Neuron (in vitro differentiated cells): Measurements from ENCODE around the gene COIL.

Source experiments
- H2AFZ ChIP-seq: one replicate; pipeline ENCODE4 v1.6.1; 2013; ENCODE audit warnings: low read depth, mild to moderate bottlenecking, inconsistent platforms, low read length, moderate library complexity
- H3K27me3 ChIP-seq: one replicate; pipeline ENCODE4 v1.6.1; 2013; ENCODE audit warnings: low read length; ENCODE audit not compliant: insufficient read depth
- H3K36me3 ChIP-seq: one replicate; pipeline ENCODE4 v1.6.1; 2013; ENCODE audit warnings: low read length; ENCODE audit not compliant: insufficient read depth
- H3K4me1 ChIP-seq: one replicate; pipeline ENCODE4 v1.6.1; 2013; ENCODE audit warnings: low read length; ENCODE audit not compliant: insufficient read depth
- H3K4me3 ChIP-seq: 2 replicates; pipeline ENCODE4 v1.5.1; 2013; ENCODE audit warnings: mild to moderate bottlenecking, low read length, moderate library complexity
- H3K9me3 ChIP-seq: one replicate; pipeline ENCODE4 v1.6.1; 2013; ENCODE audit warnings: low read length

The COIL gene

DNA sequence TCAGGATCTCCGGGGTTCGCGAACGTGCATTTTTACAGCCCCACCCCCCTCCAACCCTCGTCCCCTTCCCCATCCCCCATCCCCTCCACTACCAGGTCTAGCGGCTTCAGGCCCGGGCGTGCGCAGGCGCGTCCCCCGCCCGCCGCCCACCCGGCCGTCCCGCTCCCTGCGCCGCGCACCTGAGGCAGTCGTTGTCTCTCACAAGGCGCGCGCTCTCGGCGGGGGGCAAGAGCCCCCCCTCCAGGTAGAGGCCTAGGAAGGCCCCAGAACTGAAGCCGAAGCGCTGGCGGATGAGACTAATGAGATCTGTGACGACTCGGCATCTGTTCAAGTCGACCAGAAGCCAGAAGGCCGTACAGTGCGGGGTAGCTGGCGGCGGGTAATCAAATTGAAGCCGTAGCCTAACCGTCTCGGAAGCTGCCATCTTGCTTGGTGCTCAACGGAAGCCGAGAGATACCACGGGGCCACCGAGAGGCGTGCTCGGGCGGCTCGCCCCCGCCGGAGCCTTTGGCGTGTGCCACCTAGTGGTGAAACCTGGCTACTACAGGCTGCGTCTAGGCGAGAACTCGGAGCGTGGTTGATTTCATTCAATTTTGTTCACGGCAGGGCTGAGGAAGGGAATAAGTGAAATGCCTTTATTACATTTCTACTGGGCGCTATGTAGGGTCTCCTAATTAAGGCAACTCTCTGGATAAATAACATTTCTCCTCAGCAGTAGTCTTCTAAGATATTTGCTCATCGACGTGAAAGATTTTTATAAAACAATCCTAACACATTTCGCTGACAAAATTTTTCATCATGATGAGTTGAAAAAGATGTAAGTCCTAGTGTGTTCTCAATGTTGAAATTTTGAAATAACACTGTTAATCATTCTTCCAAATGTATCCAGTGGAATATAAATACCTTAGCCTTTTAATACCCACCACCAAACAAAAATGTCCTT, at the start of gene COIL:
COIL (minus strand) TSS at position 455 of the 943 bp plus-strand sequence; CDS start at position 424, 31 bp downstream.
- Histone ChIP-seq H2AFZ (no peak within 1 kb of the TSS), H3K4me3 (peak within 1 kb of the TSS; percentile 98), H3K36me3 (peaks cover 4% of the 10 kb centered on the region), H3K9me3 (no peaks in the 10 kb centered on the region), H3K27me3 (no peaks in the 10 kb centered on the region), H3K4me1 (peaks cover 10% of the 10 kb centered on the region)

DNA sequence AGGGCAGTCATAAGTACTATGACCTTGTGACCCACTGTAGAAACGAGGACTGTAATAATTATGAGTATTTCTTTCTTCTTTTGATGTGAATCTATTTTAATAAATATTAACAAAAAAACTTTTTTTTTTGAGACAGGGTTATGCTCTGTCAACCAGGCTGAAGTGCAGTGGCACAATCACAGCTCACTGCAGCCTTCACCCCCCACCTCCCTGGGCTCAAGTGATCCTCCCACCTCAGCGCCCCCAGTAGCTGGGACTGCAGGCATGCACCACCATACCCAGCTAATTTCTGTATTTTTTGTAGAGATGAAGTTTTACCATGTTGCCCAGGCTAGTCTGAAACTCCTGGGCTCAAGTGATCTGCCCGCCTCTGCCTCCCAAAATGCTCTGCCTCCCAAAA, 49.6 kb upstream of the COIL start:
- Histone ChIP-seq H2AFZ (no peak overlapping the region), H3K36me3 (no peaks in the 10 kb centered on the region), H3K4me1 (no peaks in the 10 kb centered on the region), H3K27me3 (no peaks in the 10 kb centered on the region), H3K9me3 (no peaks in the 10 kb centered on the region), H3K4me3 (no peak overlapping the region)

GRCh38 chr17:57009737-57010445, 49.0 kb upstream of the COIL start:
- Histone ChIP-seq H3K4me3 (no peak overlapping the region), H3K27me3 (no peaks in the 10 kb centered on the region), H3K9me3 (no peaks in the 10 kb centered on the region), H3K36me3 (no peaks in the 10 kb centered on the region), H3K4me1 (no peaks in the 10 kb centered on the region), H2AFZ (no peak overlapping the region)

DNA sequence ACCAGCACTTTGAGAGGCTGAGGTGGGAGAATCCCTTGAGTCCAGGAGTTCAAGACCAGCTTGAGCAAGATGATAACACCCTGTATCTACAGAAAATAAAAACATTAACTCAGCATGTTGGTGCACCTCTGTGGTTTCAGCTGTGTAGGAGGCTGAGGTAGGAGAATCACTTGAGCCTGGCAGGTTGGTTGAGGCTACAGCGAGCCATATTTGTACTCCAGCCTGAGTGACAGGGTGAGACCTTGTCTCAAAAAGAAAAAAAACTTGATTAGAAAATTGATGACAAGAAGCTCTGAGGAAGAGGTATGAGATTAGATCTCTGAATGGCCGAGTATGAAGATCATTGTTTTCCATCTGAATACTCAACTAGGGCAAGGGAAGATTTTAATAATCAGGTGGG, 48.1 kb upstream of the COIL start:
- no peaks in the 10 kb centered on the region for H3K36me3 ChIP-seq
- no peaks in the 10 kb centered on the region for H3K9me3 ChIP-seq
- H3K27me3 ChIP-seq: no peaks in the 10 kb centered on the region
- H3K4me1 ChIP-seq: no peaks in the 10 kb centered on the region
- no peak overlapping the region for H3K4me3 ChIP-seq
- H2AFZ ChIP-seq: no peak overlapping the region

DNA sequence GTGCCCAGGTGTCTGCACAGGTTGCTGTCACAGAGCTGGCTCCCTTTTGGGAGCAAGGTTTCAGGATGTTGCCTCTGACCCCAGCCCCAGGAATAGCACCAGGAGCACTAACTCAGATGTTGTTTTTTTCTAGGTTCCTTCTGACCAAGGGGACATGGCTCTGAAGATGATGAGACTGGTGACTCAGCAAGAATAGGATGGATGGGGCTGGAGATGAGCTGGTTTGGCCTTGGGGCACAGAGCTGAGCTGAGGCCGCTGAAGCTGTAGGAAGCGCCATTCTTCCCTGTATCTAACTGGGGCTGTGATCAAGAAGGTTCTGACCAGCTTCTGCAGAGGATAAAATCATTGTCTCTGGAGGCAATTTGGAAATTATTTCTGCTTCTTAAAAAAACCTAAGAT, 45.2 kb upstream of the COIL start:
- Histone ChIP-seq H3K4me3 (no peak overlapping the region), H3K36me3 (peaks cover 16% of the 10 kb centered on the region), H3K27me3 (no peaks in the 10 kb centered on the region), H3K9me3 (no peaks in the 10 kb centered on the region), H3K4me1 (no peaks in the 10 kb centered on the region), H2AFZ (no peak overlapping the region)

DNA sequence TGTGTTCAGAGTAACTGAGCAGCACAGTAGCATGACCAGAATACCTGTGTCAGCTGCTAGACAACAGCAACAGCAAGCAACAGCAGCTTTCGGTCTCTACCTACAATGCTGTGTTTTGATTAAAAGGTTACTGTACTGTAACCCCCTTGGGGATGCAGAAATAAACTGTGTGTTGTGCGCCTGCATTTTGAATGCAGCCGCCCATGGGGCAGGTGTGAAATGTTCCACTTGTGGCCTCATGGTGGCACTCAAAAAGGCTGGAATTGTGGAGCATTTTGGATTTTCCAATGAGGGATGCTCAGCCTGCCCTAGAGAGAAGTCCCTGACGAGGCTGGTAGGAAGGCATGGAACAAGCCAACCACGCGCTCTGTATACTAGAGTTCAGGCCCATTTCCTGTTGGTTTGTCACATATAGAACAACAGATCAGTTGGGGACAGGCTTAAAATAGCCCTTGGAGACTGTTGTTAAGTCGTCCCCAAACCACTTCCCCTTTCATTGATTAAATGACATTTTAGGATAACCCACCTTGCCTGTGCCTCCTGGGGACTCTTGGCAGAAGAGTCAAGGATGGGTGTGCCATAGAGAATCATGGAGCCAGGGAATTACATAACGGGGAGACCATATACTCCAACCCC, 44.2 kb upstream of the COIL start:
- Histone ChIP-seq H3K9me3 (no peaks in the 10 kb centered on the region), H3K4me3 (no peak overlapping the region), H3K36me3 (peaks cover 25% of the 10 kb centered on the region), H3K4me1 (no peaks in the 10 kb centered on the region), H3K27me3 (no peaks in the 10 kb centered on the region), H2AFZ (no peak overlapping the region)

DNA sequence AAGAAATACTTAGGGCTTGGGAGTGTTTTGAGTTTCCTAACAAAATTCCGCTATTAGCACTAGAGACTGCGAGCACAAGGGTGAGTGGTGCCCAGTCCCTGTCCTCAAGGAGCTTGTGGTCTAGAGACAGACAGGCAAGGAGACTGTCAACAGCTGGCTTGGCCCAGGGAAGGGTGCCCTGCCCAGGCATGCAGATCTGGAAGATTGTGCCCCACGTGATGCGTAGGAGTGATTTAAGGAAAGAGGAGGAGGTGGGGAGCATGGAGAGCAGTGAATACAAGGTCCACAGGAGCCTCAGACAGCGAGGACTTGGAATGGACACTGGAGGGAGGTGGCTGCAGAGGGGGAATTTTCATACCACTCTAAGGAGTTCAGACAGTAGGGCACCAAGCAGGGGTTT, 42.1 kb upstream of the COIL start:
- H3K36me3 ChIP-seq: peaks cover 25% of the 10 kb centered on the region
- no peaks in the 10 kb centered on the region for H3K9me3 ChIP-seq
- H3K4me3 ChIP-seq: no peak overlapping the region
- H3K27me3 ChIP-seq: no peaks in the 10 kb centered on the region
- no peak overlapping the region for H2AFZ ChIP-seq
- no peaks in the 10 kb centered on the region for H3K4me1 ChIP-seq

DNA sequence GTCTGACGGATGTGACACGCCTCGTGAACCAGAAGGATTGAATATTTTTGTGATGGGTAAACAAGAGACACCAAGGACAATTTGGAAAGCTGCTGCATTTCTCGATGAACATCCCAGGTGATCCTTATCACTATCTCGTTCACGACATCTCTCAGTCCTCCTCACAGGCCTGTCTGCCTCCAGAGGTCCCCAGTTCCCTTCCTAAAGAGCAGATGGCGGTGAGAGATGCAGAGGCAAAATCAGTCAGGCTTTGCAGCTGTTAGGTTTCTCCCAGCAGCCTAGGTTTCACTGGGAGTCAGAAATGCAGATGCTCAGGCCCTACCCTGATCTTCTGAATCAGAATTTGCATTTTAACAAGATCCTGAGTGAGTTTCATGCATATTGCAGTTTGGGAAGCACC, 40.7 kb upstream of the COIL start:
- Histone ChIP-seq H3K4me1 (no peaks in the 10 kb centered on the region), H3K36me3 (peaks cover 32% of the 10 kb centered on the region)

GRCh38 chr17:56997313-56997712, 36.5 kb upstream of the COIL start:
- Histone ChIP-seq H2AFZ (no peak overlapping the region), H3K4me1 (no peaks in the 10 kb centered on the region), H3K9me3 (no peaks in the 10 kb centered on the region), H3K27me3 (no peaks in the 10 kb centered on the region), H3K4me3 (no peak overlapping the region), H3K36me3 (peaks cover 41% of the 10 kb centered on the region)

More for the DNA sequence above, 40.7 kb upstream of the COIL start:
- H2AFZ ChIP-seq: no peak overlapping the region
- H3K4me3 ChIP-seq: no peak overlapping the region
- H3K9me3 ChIP-seq: no peaks in the 10 kb centered on the region
- H3K27me3 ChIP-seq: no peaks in the 10 kb centered on the region

DNA sequence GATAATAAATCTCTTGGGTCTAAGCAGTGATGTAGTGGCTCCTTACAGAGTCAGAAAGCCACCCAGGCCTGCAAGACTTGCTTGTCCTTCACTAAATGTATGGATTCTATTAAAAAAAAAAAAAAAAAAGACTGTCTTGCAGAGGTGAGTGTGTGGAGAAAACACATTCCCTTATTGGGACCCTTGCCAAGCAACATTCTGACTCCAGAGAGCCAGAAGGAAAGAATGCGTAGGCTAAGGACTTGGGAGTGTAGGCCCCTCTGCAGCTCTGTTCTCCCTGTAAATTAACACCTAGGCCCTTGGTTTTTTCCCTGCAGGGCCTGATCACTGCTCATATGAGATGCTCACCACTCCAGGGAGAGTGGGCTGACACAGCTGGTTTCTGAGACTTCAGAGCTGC, 34.9 kb upstream of the COIL start:
- Histone ChIP-seq H3K9me3 (no peaks in the 10 kb centered on the region), H2AFZ (no peak overlapping the region), H3K36me3 (peaks cover 34% of the 10 kb centered on the region), H3K4me1 (no peaks in the 10 kb centered on the region), H3K4me3 (no peak overlapping the region), H3K27me3 (no peaks in the 10 kb centered on the region)

DNA sequence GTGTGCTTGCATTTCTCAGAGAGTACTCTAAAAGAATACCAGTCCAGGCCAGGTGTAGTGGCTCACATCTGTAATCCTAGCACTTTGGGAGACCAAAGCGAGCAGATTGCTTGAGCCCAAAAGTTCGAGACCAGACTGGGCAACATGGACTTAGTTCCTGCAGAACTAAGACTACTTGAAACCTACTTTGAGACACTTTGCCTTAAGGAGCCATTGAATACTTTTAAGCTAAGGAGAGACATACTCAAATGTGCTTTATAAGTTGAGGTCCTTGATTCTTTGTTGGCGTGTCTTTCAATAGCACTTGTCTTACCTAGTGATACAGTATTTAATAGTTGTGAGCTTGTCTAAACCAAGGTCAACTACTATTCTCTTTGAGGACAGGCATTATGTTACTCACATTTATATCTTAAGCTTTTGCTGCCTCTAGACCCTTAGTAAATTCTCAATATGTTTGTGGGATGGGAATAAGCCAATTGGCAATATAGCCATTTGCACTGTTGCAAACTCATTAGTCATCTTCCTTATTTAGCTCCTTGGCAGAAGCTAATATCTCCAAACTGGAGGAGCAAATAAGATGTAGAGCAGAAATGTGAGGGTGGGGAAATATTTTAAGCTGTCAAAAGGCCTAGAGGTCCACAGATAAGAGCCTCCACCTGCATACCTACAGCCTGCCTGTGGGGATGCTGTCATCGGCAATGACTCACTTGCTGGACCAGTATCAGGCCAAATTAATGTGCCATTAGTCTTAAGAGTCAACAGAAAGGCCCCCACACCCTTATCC, 33.4 kb upstream of the COIL start:
- Histone ChIP-seq H3K27me3 (no peaks in the 10 kb centered on the region), H3K4me3 (no peak overlapping the region), H2AFZ (no peak overlapping the region), H3K4me1 (no peaks in the 10 kb centered on the region), H3K36me3 (peaks cover 30% of the 10 kb centered on the region), H3K9me3 (no peaks in the 10 kb centered on the region)

- no peaks in the 10 kb centered on the region for H3K27me3 ChIP-seq
- H3K36me3 ChIP-seq: peaks cover 39% of the 10 kb centered on the region
- no peak overlapping the region for H2AFZ ChIP-seq
- H3K9me3 ChIP-seq: no peaks in the 10 kb centered on the region
- no peaks in the 10 kb centered on the region for H3K4me1 ChIP-seq
- no peak overlapping the region for H3K4me3 ChIP-seq
These were observed 31.5 kb upstream of the COIL start for GRCh38 chr17:56992364-56992763.
